ENCODE results near the gene IL21R. TPM values are rescaled to one million over a fixed set of nuclear protein-coding genes. Genes with fewer than 3 reads are reported as not detected.

Gene IL21R
- total RNA-seq, 1 experiment from 2014 or later = not detected

- no peaks in the 10 kb centered on the region for H3K36me3 Mint-ChIP-seq (ENCODE audit: insufficient read depth, unreplicated experiment)
- no peak overlapping the region for H3K27ac Mint-ChIP-seq (ENCODE audit: unreplicated experiment)
- no peaks in the 10 kb centered on the region for H3K4me1 Mint-ChIP-seq (ENCODE audit: low read depth, unreplicated experiment)
- no peak for TF ChIP-seq CTCF (IDR thresholded peaks at IDR 0.05; ENCODE audit: unreplicated experiment)
- no TSS peak for BruUV-seq (replicated peaks)
- CTCF ChIA-PET = no interaction called here
- peaks cover 91% of the 10 kb centered on the region for H3K27me3 Mint-ChIP-seq (ENCODE audit: unreplicated experiment)
- DNase-seq = no peak
- H3K4me3 Mint-ChIP-seq (ENCODE audit: low read depth, unreplicated experiment) = no peak overlapping the region
- intact Hi-C loops (cut with micrococcal nuclease; ENCODE audit: unreplicated experiment) = no loop called here
- no peaks in the 10 kb centered on the region for H3K9me3 Mint-ChIP-seq (ENCODE audit: low read depth, unreplicated experiment)
These were observed 19.8 kb upstream of the IL21R start for GRCh38 chr16:27381974-27382855.

GRCh38 chr16:27383556-27384243 is 18.3 kb upstream of the IL21R start:
- no peaks in the 10 kb centered on the region for H3K4me1 Mint-ChIP-seq (ENCODE audit: low read depth, unreplicated experiment)
- CTCF ChIA-PET = no interaction called here
- H3K27ac Mint-ChIP-seq (ENCODE audit: unreplicated experiment) = no peak overlapping the region
- H3K27me3 Mint-ChIP-seq (ENCODE audit: unreplicated experiment) = peaks cover 91% of the 10 kb centered on the region
- no peaks in the 10 kb centered on the region for H3K9me3 Mint-ChIP-seq (ENCODE audit: low read depth, unreplicated experiment)
- BruUV-seq (replicated peaks) = no TSS peak
- intact Hi-C loops (cut with micrococcal nuclease; ENCODE audit: unreplicated experiment) = no loop called here
- DNase-seq = no peak
- H3K36me3 Mint-ChIP-seq (ENCODE audit: insufficient read depth, unreplicated experiment) = no peaks in the 10 kb centered on the region
- H3K4me3 Mint-ChIP-seq (ENCODE audit: low read depth, unreplicated experiment) = no peak overlapping the region
- no peak for TF ChIP-seq CTCF (IDR thresholded peaks at IDR 0.05; ENCODE audit: unreplicated experiment)

GRCh38 chr16:27384425-27384824 is 17.5 kb upstream of the IL21R start:
- intact Hi-C loops (cut with micrococcal nuclease; ENCODE audit: unreplicated experiment) = no loop called here
- BruUV-seq (replicated peaks) = no TSS peak

GRCh38 chr16:27385398-27385797 is 16.6 kb upstream of the IL21R start:
- H3K9me3 Mint-ChIP-seq (ENCODE audit: low read depth, unreplicated experiment) = peaks cover 4% of the 10 kb centered on the region
- H3K27ac Mint-ChIP-seq (ENCODE audit: unreplicated experiment) = no peak overlapping the region
- CTCF ChIA-PET = no interaction called here
- no peak for DNase-seq
- no TSS peak for BruUV-seq (replicated peaks)
- intact Hi-C loops (cut with micrococcal nuclease; ENCODE audit: unreplicated experiment) = no loop called here
- TF ChIP-seq CTCF (IDR thresholded peaks at IDR 0.05; ENCODE audit: unreplicated experiment) = no peak
- no peaks in the 10 kb centered on the region for H3K4me1 Mint-ChIP-seq (ENCODE audit: low read depth, unreplicated experiment)
- H3K27me3 Mint-ChIP-seq (ENCODE audit: unreplicated experiment) = peaks cover 89% of the 10 kb centered on the region
- no peaks in the 10 kb centered on the region for H3K36me3 Mint-ChIP-seq (ENCODE audit: insufficient read depth, unreplicated experiment)
- no peak overlapping the region for H3K4me3 Mint-ChIP-seq (ENCODE audit: low read depth, unreplicated experiment)

More at GRCh38 chr16:27384425-27384824, 17.5 kb upstream of the IL21R start:
- Mint-ChIP-seq H3K27ac (ENCODE audit: unreplicated experiment) (no peak overlapping the region), H3K36me3 (ENCODE audit: insufficient read depth, unreplicated experiment) (no peaks in the 10 kb centered on the region), H3K27me3 (ENCODE audit: unreplicated experiment) (peaks cover 91% of the 10 kb centered on the region), H3K9me3 (ENCODE audit: low read depth, unreplicated experiment) (peaks cover 2% of the 10 kb centered on the region), H3K4me1 (ENCODE audit: low read depth, unreplicated experiment) (no peaks in the 10 kb centered on the region), H3K4me3 (ENCODE audit: low read depth, unreplicated experiment) (no peak overlapping the region)
- DNase-seq = no peak
- CTCF ChIA-PET = no interaction called here
- TF ChIP-seq CTCF (IDR thresholded peaks at IDR 0.05; ENCODE audit: unreplicated experiment) = no peak

Data from Calu3 (cell line).